Activated CD8-positive, alpha-beta memory T cell treated with anti-CD3 and anti-CD28 coated beads for 1 hour (primary cell): ENCODE data around the gene TRIO.

Experiments used
- DNase-seq, 2 donors: peaks; one replicate each; pipeline ENCODE4 v3.0.0-alpha.2; 2020; ENCODE audit warnings: low read depth in 1 of 2; ENCODE audit errors: extremely low read depth in 1 of 2

TRIO gene

GRCh38 chr5:14465776-14466175, 322.6 kb downstream of the TRIO start:
- no peak for DNase-seq

- DNase-seq = no peak
Observed at GRCh38 chr5:14467251-14467650, 324.1 kb downstream of the TRIO start.

- no peak for DNase-seq
Observed at GRCh38 chr5:14467886-14468285, 324.7 kb downstream of the TRIO start.

- DNase-seq = no peak
Observed at GRCh38 chr5:14469551-14470377, 326.6 kb downstream of the TRIO start.

- DNase-seq = no peak
Observed at GRCh38 chr5:14471507-14471906, 328.4 kb downstream of the TRIO start.

- DNase-seq = no peak
Observed at GRCh38 chr5:14472986-14473567, 329.9 kb downstream of the TRIO start.

- no peak for DNase-seq
Observed at GRCh38 chr5:14475045-14475444, 331.9 kb downstream of the TRIO start.

GRCh38 chr5:14476786-14477435, 333.8 kb downstream of the TRIO start:
- no peak for DNase-seq

GRCh38 chr5:14479143-14479696, 336.1 kb downstream of the TRIO start:
- no peak for DNase-seq

- DNase-seq = no peak
Observed at GRCh38 chr5:14481349-14481748, 338.2 kb downstream of the TRIO start.

- DNase-seq = no peak
Observed at GRCh38 chr5:14482085-14482484, 338.9 kb downstream of the TRIO start.

- DNase-seq = no peak
Observed at GRCh38 chr5:14483504-14484157, 340.5 kb downstream of the TRIO start.

GRCh38 chr5:14486486-14486885, 343.3 kb downstream of the TRIO start:
- no peak for DNase-seq

- no peak for DNase-seq
Observed at GRCh38 chr5:14486996-14487896, 344.1 kb downstream of the TRIO start.

- no peak for DNase-seq
Observed at GRCh38 chr5:14487897-14488570, 344.9 kb downstream of the TRIO start.

GRCh38 chr5:14488709-14489108, 345.6 kb downstream of the TRIO start:
- no peak for DNase-seq

GRCh38 chr5:14489643-14490042, 346.5 kb downstream of the TRIO start:
- no peak for DNase-seq

- no peak for DNase-seq
Observed at GRCh38 chr5:14490309-14490711, 347.2 kb downstream of the TRIO start.

- no peak for DNase-seq
Observed at GRCh38 chr5:14491015-14491915, 348.1 kb downstream of the TRIO start.
